ENCODE results near the gene KCNIP1. TPM values are rescaled to one million over a fixed set of nuclear protein-coding genes. Genes with fewer than 3 reads are reported as not detected.

KCNIP1 gene
- total and polyA plus RNA-seq, 2 experiments from 2014 or later, result 0.43 to 0.80 TPM

GRCh38 chr5:170540271-170540670, 36.5 kb downstream of the KCNIP1 start:
- H2AFZ ChIP-seq, result no peak overlapping the region
- H3K4me1 ChIP-seq (ENCODE audit: insufficient read depth), result no peaks in the 10 kb centered on the region
- H3K27ac ChIP-seq, result no peak overlapping the region
- H3K79me2 ChIP-seq, result no peaks in the 10 kb centered on the region
- H4K20me1 ChIP-seq (ENCODE audit: insufficient read depth, poor library complexity, severe bottlenecking), result no peaks in the 10 kb centered on the region
- no peak overlapping the region for H3K4me2 ChIP-seq
- no peak for DNase-seq (ENCODE audit: low spot score)
- TF ChIP-seq EZH2 (IDR thresholded peaks at IDR 0.05; ENCODE audit: borderline replicate concordance) (no peak), CTCF (IDR thresholded peaks at IDR 0.05; ENCODE audit: poor library complexity) (no peak), EZH2phosphoT487 (IDR thresholded peaks at IDR 0.05; ENCODE audit: low read depth, severe bottlenecking, unreplicated experiment) (no peak)
- 91% methylated on average over 1 of the region's 1 CpG for WGBS (ENCODE audit: low lambda C conversion rate, missing lambda C conversion rate)
- no peak overlapping the region for H3K4me3 ChIP-seq
- no peaks in the 10 kb centered on the region for H3K27me3 ChIP-seq
- H3K9me2 ChIP-seq (replicated peaks; ENCODE audit: insufficient read depth), result no peaks in the 10 kb centered on the region
- no peaks in the 10 kb centered on the region for H3K9me3 ChIP-seq (ENCODE audit: low read depth)
- H3K36me3 ChIP-seq (replicated peaks; ENCODE audit: insufficient read depth, low read depth), result no peaks in the 10 kb centered on the region

- no peak for TF ChIP-seq EZH2 (IDR thresholded peaks at IDR 0.05; ENCODE audit: borderline replicate concordance)
- Histone ChIP-seq H3K27ac (no peak overlapping the region), H3K27me3 (no peaks in the 10 kb centered on the region), H2AFZ (no peak overlapping the region), H3K36me3 (replicated peaks; ENCODE audit: insufficient read depth, low read depth) (no peaks in the 10 kb centered on the region), H3K4me2 (no peak overlapping the region), H3K4me3 (no peak overlapping the region), H3K79me2 (no peaks in the 10 kb centered on the region), H4K20me1 (ENCODE audit: insufficient read depth, poor library complexity, severe bottlenecking) (no peaks in the 10 kb centered on the region), H3K4me1 (ENCODE audit: insufficient read depth) (no peaks in the 10 kb centered on the region), H3K9me3 (ENCODE audit: low read depth) (no peaks in the 10 kb centered on the region), H3K9me2 (replicated peaks; ENCODE audit: insufficient read depth) (no peaks in the 10 kb centered on the region)
- DNase-seq (ENCODE audit: low spot score), result no peak
- 85% methylated on average over 1 of the region's 1 CpG for WGBS (ENCODE audit: low lambda C conversion rate, missing lambda C conversion rate)
Measured at GRCh38 chr5:170541146-170541769, 37.4 kb downstream of the KCNIP1 start.

- Histone ChIP-seq H3K4me3 (no peak overlapping the region), H4K20me1 (ENCODE audit: insufficient read depth, poor library complexity, severe bottlenecking) (no peaks in the 10 kb centered on the region), H3K79me2 (no peaks in the 10 kb centered on the region), H2AFZ (no peak overlapping the region), H3K4me2 (no peak overlapping the region), H3K36me3 (replicated peaks; ENCODE audit: insufficient read depth, low read depth) (no peaks in the 10 kb centered on the region), H3K4me1 (ENCODE audit: insufficient read depth) (no peaks in the 10 kb centered on the region), H3K27me3 (no peaks in the 10 kb centered on the region), H3K27ac (no peak overlapping the region), H3K9me3 (ENCODE audit: low read depth) (no peaks in the 10 kb centered on the region), H3K9me2 (replicated peaks; ENCODE audit: insufficient read depth) (no peaks in the 10 kb centered on the region)
- WGBS (ENCODE audit: low lambda C conversion rate, missing lambda C conversion rate), result 75% methylated on average over 8 of the region's 8 CpGs
- no peak for DNase-seq (ENCODE audit: low spot score)
- TF ChIP-seq EZH2phosphoT487 (IDR thresholded peaks at IDR 0.05; ENCODE audit: low read depth, severe bottlenecking, unreplicated experiment), result no peak
- no peak for TF ChIP-seq EZH2 (IDR thresholded peaks at IDR 0.05; ENCODE audit: borderline replicate concordance)
- no peak for TF ChIP-seq CTCF (IDR thresholded peaks at IDR 0.05; ENCODE audit: poor library complexity)
Measured at GRCh38 chr5:170542691-170543293, 39.0 kb downstream of the KCNIP1 start.

GRCh38 chr5:170545313-170545712, 41.5 kb downstream of the KCNIP1 start:
- no peaks in the 10 kb centered on the region for H3K27me3 ChIP-seq
- TF ChIP-seq EZH2 (IDR thresholded peaks at IDR 0.05; ENCODE audit: borderline replicate concordance), result no peak
- no peak for TF ChIP-seq CTCF (IDR thresholded peaks at IDR 0.05; ENCODE audit: poor library complexity)
- TF ChIP-seq EZH2phosphoT487 (IDR thresholded peaks at IDR 0.05; ENCODE audit: low read depth, severe bottlenecking, unreplicated experiment), result no peak
- no peak overlapping the region for H3K4me2 ChIP-seq
- H3K27ac ChIP-seq, result no peak overlapping the region
- no peaks in the 10 kb centered on the region for H3K79me2 ChIP-seq
- no peaks in the 10 kb centered on the region for H3K36me3 ChIP-seq (replicated peaks; ENCODE audit: insufficient read depth, low read depth)
- no peaks in the 10 kb centered on the region for H3K4me1 ChIP-seq (ENCODE audit: insufficient read depth)
- H3K9me2 ChIP-seq (replicated peaks; ENCODE audit: insufficient read depth), result no peaks in the 10 kb centered on the region
- no peaks in the 10 kb centered on the region for H4K20me1 ChIP-seq (ENCODE audit: insufficient read depth, poor library complexity, severe bottlenecking)
- no peak overlapping the region for H3K4me3 ChIP-seq
- H2AFZ ChIP-seq, result no peak overlapping the region
- no peaks in the 10 kb centered on the region for H3K9me3 ChIP-seq (ENCODE audit: low read depth)
- DNase-seq (ENCODE audit: low spot score), result no peak
- WGBS (ENCODE audit: low lambda C conversion rate, missing lambda C conversion rate), result 75% methylated on average over 2 of the region's 2 CpGs

Data from hepatocyte (in vitro differentiated cells).